Measurements from ENCODE around the gene RAP2A. TPM values are rescaled to one million over a fixed set of nuclear protein-coding genes. Genes with fewer than 3 reads are reported as not detected.

The RAP2A gene
- total RNA-seq, 1 experiment from 2014 or later = 32.1 TPM

- Histone ChIP-seq H2BK5ac (ENCODE audit: insufficient read length, low read length) (no peak overlapping the region), H3K23ac (ENCODE audit: insufficient read length, low read depth, low read length) (no peak overlapping the region), H3K4me2 (ENCODE audit: insufficient read depth, insufficient read length, low read length) (no peak overlapping the region), H3K23me2 (ENCODE audit: insufficient read length, low read depth, low read length, poor library complexity, severe bottlenecking) (no peaks in the 10 kb centered on the region), H3K18ac (ENCODE audit: insufficient read length, low read depth, low read length) (no peak overlapping the region), H3K79me1 (ENCODE audit: insufficient read depth, low read depth, low read length, poor library complexity, severe bottlenecking) (no peaks in the 10 kb centered on the region), H4K20me1 (ENCODE audit: control insufficient read depth, insufficient read depth, insufficient read length) (no peaks in the 10 kb centered on the region), H3K79me2 (ENCODE audit: insufficient read depth, low read length) (no peaks in the 10 kb centered on the region), H4K91ac (ENCODE audit: insufficient read length, low read depth, low read length) (no peak overlapping the region), H3T11ph (ENCODE audit: low read length) (no peak overlapping the region), H3K4ac (ENCODE audit: low read depth, low read length) (no peak overlapping the region), H3K27ac (ENCODE audit: insufficient read length, low read depth, low read length) (no peak overlapping the region), H2AFZ (ENCODE audit: low read length) (no peak overlapping the region), H3K56ac (ENCODE audit: insufficient read length, low read depth, low read length) (no peak overlapping the region), H3K4me1 (ENCODE audit: insufficient read depth, low read length) (no peaks in the 10 kb centered on the region; the same call in 1 of the 2 replicates), H2BK12ac (ENCODE audit: insufficient read length, low read depth, low read length) (no peak overlapping the region), H2BK120ac (ENCODE audit: low read depth, low read length, poor library complexity, severe bottlenecking) (no peak overlapping the region), H3K27me3 (ENCODE audit: insufficient read depth, low read length) (no peaks in the 10 kb centered on the region), H3K9ac (ENCODE audit: extremely low read depth, insufficient read length, low read length) (no peak overlapping the region), H2BK15ac (ENCODE audit: low read depth, low read length) (no peak overlapping the region), H2AK5ac (ENCODE audit: insufficient read length, low read length) (no peak overlapping the region), H4K8ac (replicated peaks; ENCODE audit: insufficient read length, low read depth, low read length) (no peak overlapping the region), H3K9me3 (ENCODE audit: control insufficient read depth, low read depth, low read length) (no peaks in the 10 kb centered on the region), H2BK20ac (ENCODE audit: low read depth, low read length, poor library complexity, severe bottlenecking) (no peak overlapping the region), H4K5ac (ENCODE audit: insufficient read length, low read depth, low read length) (no peak overlapping the region), H3K14ac (ENCODE audit: insufficient read depth, low read length) (no peak overlapping the region)
- Mint-ChIP-seq H3K36me3 (ENCODE audit: insufficient read depth in 1 of 3, low read depth in 3 of 3) (peaks cover 4 to 8% (median 4%) of the 10 kb centered on the region in 3 experiments; a peak in 4 of 7 replicates), H3K9me3 (no peaks in the 10 kb centered on the region), H3K27ac (no peak overlapping the region), H3K4me3 (no peak overlapping the region), H3K27me3 (ENCODE audit: low read depth) (no peaks in the 10 kb centered on the region), H3K4me1 (peaks cover 8 to 10% of the 10 kb centered on the region in 2 experiments; a peak in 3 of 4 replicates)
- DNase-seq = no peak
- TF ChIP-seq, protein P1, sequence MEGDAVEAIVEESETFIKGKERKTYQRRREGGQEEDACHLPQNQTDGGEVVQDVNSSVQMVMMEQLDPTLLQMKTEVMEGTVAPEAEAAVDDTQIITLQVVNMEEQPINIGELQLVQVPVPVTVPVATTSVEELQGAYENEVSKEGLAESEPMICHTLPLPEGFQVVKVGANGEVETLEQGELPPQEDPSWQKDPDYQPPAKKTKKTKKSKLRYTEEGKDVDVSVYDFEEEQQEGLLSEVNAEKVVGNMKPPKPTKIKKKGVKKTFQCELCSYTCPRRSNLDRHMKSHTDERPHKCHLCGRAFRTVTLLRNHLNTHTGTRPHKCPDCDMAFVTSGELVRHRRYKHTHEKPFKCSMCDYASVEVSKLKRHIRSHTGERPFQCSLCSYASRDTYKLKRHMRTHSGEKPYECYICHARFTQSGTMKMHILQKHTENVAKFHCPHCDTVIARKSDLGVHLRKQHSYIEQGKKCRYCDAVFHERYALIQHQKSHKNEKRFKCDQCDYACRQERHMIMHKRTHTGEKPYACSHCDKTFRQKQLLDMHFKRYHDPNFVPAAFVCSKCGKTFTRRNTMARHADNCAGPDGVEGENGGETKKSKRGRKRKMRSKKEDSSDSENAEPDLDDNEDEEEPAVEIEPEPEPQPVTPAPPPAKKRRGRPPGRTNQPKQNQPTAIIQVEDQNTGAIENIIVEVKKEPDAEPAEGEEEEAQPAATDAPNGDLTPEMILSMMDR (conservative IDR thresholded peaks at IDR 0.05) = no peak
- no CpG with 5 or more reads among the region's 3 CpGs for WGBS (ENCODE audit: extremely low coverage, insufficient read length, low lambda C conversion rate)
These were observed 32.8 kb downstream of the RAP2A start for GRCh38 chr13:97466722-97467121.
